Measurements from ENCODE around the gene KRT86. TPM values are rescaled to one million over a fixed set of nuclear protein-coding genes. Genes with fewer than 3 reads are reported as not detected.

KRT86 gene
- total RNA-seq, 2 experiments from 2014 or later = not detected

- Histone ChIP-seq H3K36me3 (ENCODE audit: insufficient read depth, low read length) (no peaks in the 10 kb centered on the region), H3K27me3 (ENCODE audit: control insufficient read depth in 1 of 2, insufficient read depth in 2 of 2, low read length in 2 of 2) (no peaks in the 10 kb centered on the region), H3K9me3 (ENCODE audit: control insufficient read depth in 1 of 2, insufficient read depth in 1 of 2, low read length in 2 of 2) (no peaks in the 10 kb centered on the region), H3K27ac (ENCODE audit: low read depth in 1 of 2, low read length in 2 of 2) (no peak overlapping the region), H3K4me3 (ENCODE audit: low read length) (no peak overlapping the region), H3K4me1 (ENCODE audit: insufficient read depth, low read length) (peaks cover 22% of the 10 kb centered on the region)
- DNase-seq (no peak), ATAC-seq (ENCODE audit: poor library complexity) (no peak)
- POLR2A ChIA-PET = no interaction called here
- no peak overlapping the region for H3K27ac Mint-ChIP-seq
- TF ChIP-seq CTCF (IDR thresholded peaks at IDR 0.05) = no peak
- H3K27me3 Mint-ChIP-seq = no peaks in the 10 kb centered on the region
- intact Hi-C loops (cut with DNase I, micrococcal nuclease) = no loop called here
- H3K9me3 Mint-ChIP-seq = no peaks in the 10 kb centered on the region
- peaks cover 25% of the 10 kb centered on the region for H3K4me1 Mint-ChIP-seq (ENCODE audit: low read depth)
- no peak overlapping the region for H3K4me3 Mint-ChIP-seq
- CTCF ChIA-PET = no interaction called here
- no peaks in the 10 kb centered on the region for H3K36me3 Mint-ChIP-seq (ENCODE audit: low read depth)
Measured at GRCh38 chr12:52350786-52351185, 76.3 kb downstream of the KRT86 start.

- H3K4me3 ChIP-seq (ENCODE audit: low read length) = no peak overlapping the region
- H3K27ac Mint-ChIP-seq = peak overlapping the region; percentile 28
- POLR2A ChIA-PET = interaction anchor here (0.6 to 1.2 kb wide), 2 partner anchors 11 to 24 kb away, joined by 3 to 4 read pairs; no protein-coding TSS in a partner anchor
Measured at GRCh38 chr12:52351196-52352059, 77.0 kb downstream of the KRT86 start.

GRCh38 chr12:52352951-52353350 is 78.5 kb downstream of the KRT86 start:
- ChIA-PET CTCF (interaction anchor here (2.6 kb wide), 1 partner anchor 26 kb away, joined by 10 read pairs; no protein-coding TSS in a partner anchor), POLR2A (interaction anchor here (1.2 kb wide), 1 partner anchor 13 kb away, joined by 3 read pairs; no protein-coding TSS in a partner anchor)
- Mint-ChIP-seq H3K27ac (no peak overlapping the region), H3K9me3 (no peaks in the 10 kb centered on the region), H3K36me3 (ENCODE audit: low read depth) (no peaks in the 10 kb centered on the region), H3K27me3 (no peaks in the 10 kb centered on the region), H3K4me1 (ENCODE audit: low read depth) (peaks cover 29% of the 10 kb centered on the region), H3K4me3 (no peak overlapping the region)
- no peaks in the 10 kb centered on the region for H3K36me3 ChIP-seq (ENCODE audit: insufficient read depth, low read length)
- intact Hi-C loops (cut with DNase I, micrococcal nuclease) = no loop called here
- peaks cover 22% of the 10 kb centered on the region for H3K4me1 ChIP-seq (ENCODE audit: insufficient read depth, low read length)
- no peak for TF ChIP-seq CTCF (IDR thresholded peaks at IDR 0.05)
- no peak overlapping the region for H3K4me3 ChIP-seq (ENCODE audit: low read length)
- no peak for ATAC-seq (ENCODE audit: poor library complexity)
- no peaks in the 10 kb centered on the region for H3K27me3 ChIP-seq (ENCODE audit: control insufficient read depth in 1 of 2, insufficient read depth in 2 of 2, low read length in 2 of 2)
- H3K27ac ChIP-seq (ENCODE audit: low read depth in 1 of 2, low read length in 2 of 2) = no peak overlapping the region
- DNase-seq = peak in 1 of 14 experiments; percentile 8
- no peaks in the 10 kb centered on the region for H3K9me3 ChIP-seq (ENCODE audit: control insufficient read depth in 1 of 2, insufficient read depth in 1 of 2, low read length in 2 of 2)

More at GRCh38 chr12:52351196-52352059, 77.0 kb downstream of the KRT86 start:
- H3K9me3 Mint-ChIP-seq = no peaks in the 10 kb centered on the region
- H3K4me3 Mint-ChIP-seq = peak overlapping the region; percentile 36
- H3K4me1 Mint-ChIP-seq (ENCODE audit: low read depth) = peaks cover 25% of the 10 kb centered on the region
- H3K27ac ChIP-seq (ENCODE audit: low read depth in 1 of 2, low read length in 2 of 2) = no peak overlapping the region
- CTCF ChIA-PET = interaction anchor here (2.6 kb wide), 1 partner anchor 24 kb away, joined by 10 read pairs; no protein-coding TSS in a partner anchor
- DNase-seq (peak; percentile 37 to 86 (median 60)), ATAC-seq (ENCODE audit: poor library complexity) (peak; percentile 99)
- no peaks in the 10 kb centered on the region for H3K36me3 ChIP-seq (ENCODE audit: insufficient read depth, low read length)
- intact Hi-C loops (cut with DNase I, micrococcal nuclease) = no loop called here
- H3K4me1 ChIP-seq (ENCODE audit: insufficient read depth, low read length) = peaks cover 22% of the 10 kb centered on the region
- H3K27me3 ChIP-seq (ENCODE audit: control insufficient read depth in 1 of 2, insufficient read depth in 2 of 2, low read length in 2 of 2) = no peaks in the 10 kb centered on the region
- no peak for TF ChIP-seq CTCF (IDR thresholded peaks at IDR 0.05)
- H3K9me3 ChIP-seq (ENCODE audit: control insufficient read depth in 1 of 2, insufficient read depth in 1 of 2, low read length in 2 of 2) = no peaks in the 10 kb centered on the region
- no peaks in the 10 kb centered on the region for H3K27me3 Mint-ChIP-seq
- H3K36me3 Mint-ChIP-seq (ENCODE audit: low read depth) = no peaks in the 10 kb centered on the region
